Naive B cell (primary cell): Measurements from ENCODE around the gene SOX2. TPM values are rescaled to one million over a fixed set of nuclear protein-coding genes. Genes with fewer than 3 reads are reported as not detected.

Experiments used
- ATAC-seq, 2 donors: fragments of 150-1000 bp; cut with Tn5 transposase; 2 replicates each; pipeline ENCODE4 v1.10.0; 2021; ENCODE audit warnings: low read depth in 2 of 2, mild to moderate bottlenecking in 2 of 2, moderate library complexity in 2 of 2
- DNase-seq: peaks from one replicate; pipeline ENCODE4 v3.0.0; 2022
- H3K27ac Mint-ChIP-seq, 6 donors: one replicate each; pipeline ENCODE4 v1.8.0; 2020 to 2022; ENCODE audit warnings: mild to moderate bottlenecking in 6 of 6, mixed read lengths in 6 of 6, moderate library complexity in 5 of 6, inconsistent platforms in 2 of 6
- H3K27me3 Mint-ChIP-seq, 3 donors: one replicate each; pipeline ENCODE4 v1.8.0; 2021 to 2022; ENCODE audit warnings: mixed read lengths in 3 of 3, mild to moderate bottlenecking in 1 of 3
- H3K36me3 Mint-ChIP-seq, 2 donors: one replicate each; pipeline ENCODE4 v1.8.0; 2020 to 2022; ENCODE audit warnings: mixed read lengths in 2 of 2, inconsistent platforms in 1 of 2, mild to moderate bottlenecking in 1 of 2
- H3K4me1 Mint-ChIP-seq, 3 donors: one replicate each; pipeline ENCODE4 v1.8.0; 2020 to 2022; ENCODE audit warnings: mixed read lengths in 3 of 3, inconsistent platforms in 1 of 3, mild to moderate bottlenecking in 1 of 3, moderate library complexity in 1 of 3
- H3K4me3 Mint-ChIP-seq, 8 donors: one replicate each; pipeline ENCODE4 v1.8.0; 2020 to 2022; ENCODE audit warnings: mild to moderate bottlenecking in 8 of 8, mixed read lengths in 8 of 8, moderate library complexity in 8 of 8, inconsistent platforms in 2 of 8
- H3K9me3 Mint-ChIP-seq, 7 donors: one replicate each; pipeline ENCODE4 v1.8.0; 2020 to 2022; ENCODE audit warnings: mixed read lengths in 7 of 7, mild to moderate bottlenecking in 5 of 7, inconsistent platforms in 2 of 7, moderate library complexity in 1 of 7
- polyA plus RNA-seq, 6 donors: library from polyadenylated mRNA; unstranded; fragments of 300-500 nt; fragmentation: Illumina TruSeq; gene quantifications; one replicate each; pipeline ENCODE4 v1.2.3, GENCODE V29; 2021; ENCODE audit warnings: low read depth in 6 of 6

Gene SOX2
- polyA plus RNA-seq, 6 donors from 2014 or later, result not detected

- no peak for DNase-seq
- peaks cover 0 to 35% of the 10 kb centered on the region in 2 donors for H3K36me3 Mint-ChIP-seq
- ATAC-seq, result no peak
- peak overlapping the region in 2 of 6 donors; percentile 5 to 91 for H3K27ac Mint-ChIP-seq
- peaks cover 0 to 54% (median 19%) of the 10 kb centered on the region in 7 donors for H3K9me3 Mint-ChIP-seq
- peaks cover 79 to 85% (median 82%) of the 10 kb centered on the region in 3 donors for H3K27me3 Mint-ChIP-seq
- peak overlapping the region in 5 of 8 donors; percentile 12 to 78 (median 30) for H3K4me3 Mint-ChIP-seq
- H3K4me1 Mint-ChIP-seq, result peaks cover 5 to 17% (median 10%) of the 10 kb centered on the region in 3 donors
These were observed 17.0 kb downstream of the SOX2 start for GRCh38 chr3:181728470-181729340.

DNA sequence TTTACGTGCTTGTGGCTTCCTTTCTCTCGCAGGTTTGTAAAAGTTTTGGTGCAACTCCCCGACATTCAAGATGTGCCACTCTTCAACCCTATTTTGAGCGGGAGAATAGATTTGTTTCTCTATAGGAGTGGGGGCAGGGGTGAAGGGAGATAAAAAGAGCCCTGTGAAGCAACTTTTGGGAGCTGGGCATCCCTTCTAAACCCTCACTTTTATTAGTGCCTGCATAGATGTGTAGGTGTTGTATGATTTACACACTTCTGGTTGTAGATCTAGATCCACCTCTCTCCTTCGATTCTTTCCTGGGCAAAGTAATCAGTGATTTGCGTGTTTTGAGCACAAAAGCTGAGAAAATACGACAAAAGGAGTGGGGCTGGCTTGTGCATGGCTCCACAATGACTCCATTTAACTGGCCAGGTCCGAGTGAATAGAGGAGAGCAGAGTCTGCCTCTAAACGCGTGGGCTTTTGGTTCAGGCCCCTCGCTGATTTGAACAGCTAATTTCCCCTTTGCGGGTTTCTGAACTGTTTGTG lies 17.7 kb downstream of the SOX2 start:
- peaks cover 76 to 81% (median 79%) of the 10 kb centered on the region in 3 donors for H3K27me3 Mint-ChIP-seq
- peaks cover 0 to 28% of the 10 kb centered on the region in 2 donors for H3K36me3 Mint-ChIP-seq
- peak overlapping the region in 1 of 8 donors; percentile 34 for H3K4me3 Mint-ChIP-seq
- DNase-seq, result no peak
- H3K9me3 Mint-ChIP-seq, result peaks cover 0 to 47% (median 14%) of the 10 kb centered on the region in 7 donors
- no peak for ATAC-seq
- H3K27ac Mint-ChIP-seq, result peak overlapping the region in 2 of 6 donors; percentile 5 to 11
- H3K4me1 Mint-ChIP-seq, result peaks cover 5 to 17% (median 10%) of the 10 kb centered on the region in 3 donors

- no peak for DNase-seq
- peaks cover 0 to 19% of the 10 kb centered on the region in 2 donors for H3K36me3 Mint-ChIP-seq
- H3K4me1 Mint-ChIP-seq, result peaks cover 5 to 17% (median 10%) of the 10 kb centered on the region in 3 donors
- peak overlapping the region in 1 of 8 donors; percentile 34 for H3K4me3 Mint-ChIP-seq
- H3K27me3 Mint-ChIP-seq, result peaks cover 76 to 78% (median 78%) of the 10 kb centered on the region in 3 donors
- H3K9me3 Mint-ChIP-seq, result peaks cover 0 to 38% (median 12%) of the 10 kb centered on the region in 7 donors
- no peak overlapping the region for H3K27ac Mint-ChIP-seq
- no peak for ATAC-seq
These were observed 18.6 kb downstream of the SOX2 start for GRCh38 chr3:181730316-181730715.

DNA sequence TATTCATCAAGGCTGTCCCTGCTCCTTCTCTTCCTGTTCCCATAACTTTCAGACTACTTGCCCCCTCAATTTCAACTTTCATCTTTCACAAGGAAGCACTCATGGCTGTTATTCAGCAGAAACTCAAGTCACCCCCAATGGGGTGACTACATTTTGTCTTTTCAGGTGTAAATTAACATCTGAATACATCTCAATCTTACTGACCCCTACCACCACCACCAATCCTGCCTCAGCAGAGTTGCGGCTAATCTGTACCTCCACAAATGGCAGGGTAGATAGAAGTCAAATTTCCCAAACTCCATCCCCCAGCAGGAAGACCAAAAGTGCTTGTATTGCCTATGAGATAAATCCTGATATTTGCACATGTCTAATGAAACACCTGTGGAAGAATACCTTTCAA lies 19.2 kb downstream of the SOX2 start:
- DNase-seq, result no peak
- H3K4me1 Mint-ChIP-seq, result peaks cover 5 to 17% (median 10%) of the 10 kb centered on the region in 3 donors
- peaks cover 0 to 35% (median 12%) of the 10 kb centered on the region in 7 donors for H3K9me3 Mint-ChIP-seq
- peaks cover 4 to 14% of the 10 kb centered on the region in 2 donors for H3K36me3 Mint-ChIP-seq
- H3K27me3 Mint-ChIP-seq, result peaks cover 72 to 80% (median 72%) of the 10 kb centered on the region in 3 donors
- no peak for ATAC-seq
- no peak overlapping the region for H3K27ac Mint-ChIP-seq
- H3K4me3 Mint-ChIP-seq, result no peak overlapping the region

DNA sequence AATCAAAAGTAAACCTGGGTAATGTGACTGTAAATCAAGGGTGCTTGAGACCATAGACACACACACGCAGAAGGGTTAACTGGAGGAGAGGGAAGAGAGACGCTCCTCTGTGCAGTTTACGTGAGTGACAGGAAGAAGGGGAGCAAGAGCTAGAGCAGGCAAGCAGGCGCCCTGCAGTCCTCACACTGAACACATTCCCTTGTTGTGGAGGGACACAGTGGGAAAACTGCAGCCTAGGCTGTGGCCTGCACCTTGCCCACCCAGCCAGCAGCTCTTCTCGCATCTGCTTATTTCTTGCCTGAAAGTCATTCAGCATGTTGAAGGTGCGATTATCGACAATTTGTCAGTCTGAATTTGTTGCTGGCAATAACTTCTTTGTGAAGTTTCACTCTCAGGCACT lies 24.2 kb downstream of the SOX2 start:
- ATAC-seq, result no peak
- no peak overlapping the region for H3K4me3 Mint-ChIP-seq
- DNase-seq, result no peak
- H3K27ac Mint-ChIP-seq, result no peak overlapping the region
- H3K27me3 Mint-ChIP-seq, result peaks cover 29 to 42% (median 40%) of the 10 kb centered on the region in 3 donors
- H3K9me3 Mint-ChIP-seq, result peaks cover 0 to 5% (median 2%) of the 10 kb centered on the region in 7 donors
- peaks cover 4 to 6% of the 10 kb centered on the region in 2 donors for H3K36me3 Mint-ChIP-seq
- H3K4me1 Mint-ChIP-seq, result no peaks in the 10 kb centered on the region

GRCh38 chr3:181738551-181738950 lies 26.8 kb downstream of the SOX2 start:
- H3K27ac Mint-ChIP-seq, result no peak overlapping the region
- H3K9me3 Mint-ChIP-seq, result peaks cover 0 to 3% (median 0%) of the 10 kb centered on the region in 7 donors
- no peaks in the 10 kb centered on the region for H3K4me1 Mint-ChIP-seq

DNA sequence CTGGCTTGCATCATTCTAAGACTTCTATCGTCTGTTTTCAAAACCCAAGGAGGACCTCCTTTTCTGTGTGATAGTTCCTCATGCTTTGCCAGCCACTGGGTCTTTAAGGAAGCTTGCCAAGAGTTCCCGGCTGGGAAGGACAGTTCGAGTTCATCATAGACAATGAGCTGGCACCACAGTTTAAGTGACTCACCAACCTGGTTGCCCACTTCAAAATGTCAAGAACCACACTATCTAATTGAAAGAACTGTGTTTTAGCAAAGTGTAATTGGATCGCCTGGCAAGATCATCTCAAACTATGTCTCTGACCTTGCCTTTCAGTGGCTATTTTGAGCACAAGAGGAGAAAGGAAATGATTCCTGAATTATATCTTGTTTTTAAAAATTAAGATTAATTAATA lies 27.9 kb downstream of the SOX2 start:
- peaks cover 0 to 3% (median 0%) of the 10 kb centered on the region in 7 donors for H3K9me3 Mint-ChIP-seq
- H3K4me3 Mint-ChIP-seq, result no peak overlapping the region
- H3K27ac Mint-ChIP-seq, result no peak overlapping the region
- H3K4me1 Mint-ChIP-seq, result no peaks in the 10 kb centered on the region
- peaks cover 0 to 4% of the 10 kb centered on the region in 2 donors for H3K36me3 Mint-ChIP-seq
- ATAC-seq (no peak), DNase-seq (no peak)
- peaks cover 11 to 22% (median 21%) of the 10 kb centered on the region in 3 donors for H3K27me3 Mint-ChIP-seq

More at GRCh38 chr3:181738551-181738950, 26.8 kb downstream of the SOX2 start:
- ATAC-seq (no peak), DNase-seq (no peak)
- peaks cover 0 to 4% of the 10 kb centered on the region in 2 donors for H3K36me3 Mint-ChIP-seq
- no peak overlapping the region for H3K4me3 Mint-ChIP-seq
- peaks cover 15 to 27% (median 26%) of the 10 kb centered on the region in 3 donors for H3K27me3 Mint-ChIP-seq

DNA sequence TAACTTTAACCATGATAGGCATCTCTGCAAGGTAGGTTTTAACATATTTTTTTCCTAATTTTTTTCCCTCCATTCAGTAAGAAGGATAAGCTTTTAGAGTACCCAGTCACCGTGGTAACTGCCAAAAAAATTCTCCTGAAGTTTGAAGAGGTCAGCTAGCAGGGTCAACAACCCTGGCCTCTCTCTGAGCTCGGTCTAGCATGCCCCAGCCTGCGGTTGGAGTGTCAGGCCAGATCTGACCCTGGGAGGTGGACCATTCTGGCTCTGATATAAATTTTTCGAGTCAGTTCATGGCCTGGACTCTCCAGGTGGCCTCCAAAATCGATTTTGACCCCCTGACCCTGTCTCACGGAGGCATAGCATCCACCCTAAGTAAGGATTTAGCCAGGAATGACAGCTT lies 29.7 kb downstream of the SOX2 start:
- H3K9me3 Mint-ChIP-seq, result peaks cover 0 to 5% (median 0%) of the 10 kb centered on the region in 7 donors
- DNase-seq (no peak), ATAC-seq (no peak)
- H3K36me3 Mint-ChIP-seq, result no peaks in the 10 kb centered on the region
- H3K27me3 Mint-ChIP-seq, result peaks cover 17 to 24% (median 17%) of the 10 kb centered on the region in 3 donors
- no peak overlapping the region for H3K27ac Mint-ChIP-seq
- no peaks in the 10 kb centered on the region for H3K4me1 Mint-ChIP-seq
- no peak overlapping the region for H3K4me3 Mint-ChIP-seq

DNA sequence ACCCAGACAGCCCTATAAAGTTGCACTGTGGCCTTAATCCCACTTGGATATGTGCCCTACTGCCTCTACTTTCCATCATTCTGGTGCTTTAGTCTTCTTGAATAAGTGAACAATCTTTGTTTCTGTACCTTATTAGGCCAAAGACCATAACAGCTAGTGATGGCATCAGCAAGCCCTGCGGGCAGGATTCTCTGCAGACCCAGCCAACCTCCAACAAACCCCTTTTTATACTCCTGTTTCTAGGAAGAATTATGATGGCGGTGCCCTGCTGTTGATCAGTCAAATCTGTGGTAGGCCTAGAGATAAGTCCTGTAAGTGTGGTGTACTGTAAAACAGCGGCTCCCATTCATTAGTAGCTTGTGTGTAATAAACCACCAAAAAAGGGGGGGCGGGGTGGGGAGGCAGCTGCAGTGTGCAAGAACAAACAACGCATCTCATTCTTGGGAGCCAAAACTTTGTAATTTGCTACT lies 40.5 kb downstream of the SOX2 start:
- no peaks in the 10 kb centered on the region for H3K36me3 Mint-ChIP-seq

DNA sequence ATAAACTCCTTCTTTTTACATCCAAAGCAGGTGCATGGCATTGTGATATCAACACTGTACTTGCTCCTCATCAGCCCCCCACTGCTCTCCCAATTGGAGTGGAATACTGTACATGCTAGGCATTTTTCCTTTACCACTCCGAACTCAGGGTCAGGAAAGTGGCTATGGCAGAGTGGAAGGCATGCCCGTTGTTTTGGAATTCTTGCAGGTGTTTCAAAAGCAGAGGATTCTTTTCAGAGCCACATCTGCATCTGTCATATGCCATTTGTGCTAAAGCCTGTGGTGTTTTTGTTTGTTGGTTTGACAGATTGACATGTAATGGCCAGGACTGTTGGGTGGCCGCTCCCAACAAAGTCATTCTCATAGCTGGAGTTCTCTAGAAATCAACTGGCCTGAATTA lies 41.7 kb downstream of the SOX2 start:
- H3K9me3 Mint-ChIP-seq, result no peaks in the 10 kb centered on the region
- H3K4me3 Mint-ChIP-seq, result no peak overlapping the region
- ATAC-seq (no peak), DNase-seq (no peak)
- no peaks in the 10 kb centered on the region for H3K36me3 Mint-ChIP-seq
- peaks cover 4 to 17% (median 14%) of the 10 kb centered on the region in 3 donors for H3K27me3 Mint-ChIP-seq
- no peaks in the 10 kb centered on the region for H3K4me1 Mint-ChIP-seq
- no peak overlapping the region for H3K27ac Mint-ChIP-seq

More for the DNA sequence above, 40.5 kb downstream of the SOX2 start:
- Mint-ChIP-seq H3K4me3 (peak overlapping the region in 1 of 8 donors; percentile 18), H3K27ac (no peak overlapping the region), H3K9me3 (no peaks in the 10 kb centered on the region), H3K27me3 (peaks cover 4 to 17% (median 14%) of the 10 kb centered on the region in 3 donors), H3K4me1 (no peaks in the 10 kb centered on the region)
- ATAC-seq (no peak), DNase-seq (no peak)

GRCh38 chr3:181755959-181756358 lies 44.2 kb downstream of the SOX2 start:
- peaks cover 4 to 14% (median 8%) of the 10 kb centered on the region in 3 donors for H3K27me3 Mint-ChIP-seq
- no peak overlapping the region for H3K27ac Mint-ChIP-seq
- no peak for ATAC-seq

DNA sequence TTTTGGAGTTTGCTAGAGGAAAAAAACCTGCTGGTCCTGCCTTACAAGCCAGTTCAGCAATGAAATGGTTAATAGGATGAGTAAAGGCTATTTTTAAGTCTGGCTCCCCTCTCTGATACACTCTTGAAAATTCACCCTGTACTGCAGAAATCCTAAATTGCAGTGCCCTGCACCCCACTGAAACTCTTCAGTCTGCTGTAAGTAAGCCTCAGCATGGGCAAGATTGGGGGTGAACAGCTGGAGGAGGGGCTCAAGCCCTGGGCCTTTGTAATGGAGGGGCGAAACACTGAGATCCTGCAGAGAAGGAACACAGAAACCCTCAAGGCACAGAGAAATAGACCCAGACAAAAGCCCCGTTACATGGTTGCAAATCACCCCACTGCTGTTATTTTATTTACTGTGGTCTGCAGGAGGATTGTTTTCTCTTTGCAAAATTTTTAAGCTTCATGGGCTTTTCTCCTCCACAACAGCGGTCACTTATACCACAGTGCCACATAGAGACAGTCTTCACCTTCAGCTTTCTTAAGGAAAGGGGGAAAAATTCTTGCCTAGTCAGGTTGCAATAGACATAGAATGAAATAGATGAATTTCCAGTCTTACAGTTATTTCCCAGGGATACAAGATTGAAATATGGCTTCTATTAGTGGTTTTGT lies 45.0 kb downstream of the SOX2 start:
- Mint-ChIP-seq H3K4me1 (no peaks in the 10 kb centered on the region), H3K27me3 (peaks cover 4 to 14% (median 8%) of the 10 kb centered on the region in 3 donors), H3K27ac (no peak overlapping the region), H3K4me3 (no peak overlapping the region), H3K9me3 (peaks cover 0 to 3% (median 0%) of the 10 kb centered on the region in 7 donors), H3K36me3 (no peaks in the 10 kb centered on the region)
- DNase-seq, result no peak
- ATAC-seq, result no peak

More at GRCh38 chr3:181755959-181756358, 44.2 kb downstream of the SOX2 start:
- DNase-seq, result no peak
- H3K4me3 Mint-ChIP-seq, result no peak overlapping the region
- H3K9me3 Mint-ChIP-seq, result no peaks in the 10 kb centered on the region
- H3K4me1 Mint-ChIP-seq, result no peaks in the 10 kb centered on the region
- no peaks in the 10 kb centered on the region for H3K36me3 Mint-ChIP-seq

DNA sequence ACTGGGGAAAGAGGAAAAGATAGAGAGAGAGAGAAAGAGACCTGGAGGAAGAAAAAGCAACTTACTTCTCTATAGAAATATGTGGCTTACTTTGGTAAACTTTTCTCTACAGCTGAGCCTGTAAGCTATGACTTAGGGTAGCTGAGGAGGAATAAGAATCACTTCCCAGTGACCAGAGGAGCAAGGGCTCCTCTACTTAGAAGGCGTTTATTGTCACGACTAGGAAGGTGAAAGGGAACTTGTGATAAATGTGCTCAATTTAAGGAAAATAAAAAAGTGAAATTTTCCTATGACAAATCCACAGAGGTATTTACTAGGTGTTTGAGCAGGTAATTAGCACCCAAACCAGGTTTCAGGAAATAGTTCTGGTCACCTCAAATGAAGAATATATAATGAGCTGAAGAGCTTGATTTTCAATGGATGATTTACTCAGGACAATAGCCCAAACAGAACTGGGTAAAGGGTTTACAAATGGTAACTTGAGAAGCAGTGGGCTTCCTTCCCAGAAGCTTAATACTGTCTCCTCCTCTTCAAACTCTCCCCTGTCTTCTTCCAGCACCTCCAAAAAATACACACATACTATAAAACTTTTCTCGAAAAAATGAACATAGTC lies 46.1 kb downstream of the SOX2 start:
- Mint-ChIP-seq H3K27ac (no peak overlapping the region), H3K9me3 (peaks cover 0 to 3% (median 0%) of the 10 kb centered on the region in 7 donors), H3K27me3 (peaks cover 4 to 14% (median 8%) of the 10 kb centered on the region in 3 donors), H3K4me3 (no peak overlapping the region), H3K4me1 (no peaks in the 10 kb centered on the region), H3K36me3 (no peaks in the 10 kb centered on the region)
- no peak for ATAC-seq
- no peak for DNase-seq
